GM12801 (cell line): ENCODE measurements around the gene TANGO2.

Experiments used
- TF ChIP-seq, protein P1 (sequence below): IDR thresholded peaks from one replicate; pipeline ENCODE4 v1.5.1; 2011; ENCODE audit warnings: control low read depth; ENCODE audit not compliant: insufficient read length; ENCODE audit errors: extremely low read depth

The TANGO2 gene

DNA sequence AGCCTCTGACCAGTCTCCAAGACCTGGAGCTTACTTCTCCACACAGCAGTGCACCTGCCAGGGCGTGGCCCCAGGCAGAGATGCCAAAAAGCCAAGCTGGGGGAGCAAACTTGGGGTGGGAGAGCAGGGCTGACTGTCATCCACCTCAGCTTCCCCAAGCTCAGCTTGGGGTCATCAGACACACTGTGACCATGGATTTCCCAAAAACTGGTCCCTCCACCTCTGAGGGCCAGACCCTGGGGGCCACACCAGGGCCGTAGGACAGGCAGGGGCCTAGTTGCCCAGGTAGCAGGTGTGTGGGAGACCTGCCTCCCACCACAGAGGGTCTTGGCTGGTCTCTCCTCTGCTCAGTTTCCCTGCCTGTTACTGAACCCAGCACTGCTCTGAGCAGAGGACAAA, 34.9 kb upstream of the TANGO2 start:
- TF ChIP-seq, protein P1, sequence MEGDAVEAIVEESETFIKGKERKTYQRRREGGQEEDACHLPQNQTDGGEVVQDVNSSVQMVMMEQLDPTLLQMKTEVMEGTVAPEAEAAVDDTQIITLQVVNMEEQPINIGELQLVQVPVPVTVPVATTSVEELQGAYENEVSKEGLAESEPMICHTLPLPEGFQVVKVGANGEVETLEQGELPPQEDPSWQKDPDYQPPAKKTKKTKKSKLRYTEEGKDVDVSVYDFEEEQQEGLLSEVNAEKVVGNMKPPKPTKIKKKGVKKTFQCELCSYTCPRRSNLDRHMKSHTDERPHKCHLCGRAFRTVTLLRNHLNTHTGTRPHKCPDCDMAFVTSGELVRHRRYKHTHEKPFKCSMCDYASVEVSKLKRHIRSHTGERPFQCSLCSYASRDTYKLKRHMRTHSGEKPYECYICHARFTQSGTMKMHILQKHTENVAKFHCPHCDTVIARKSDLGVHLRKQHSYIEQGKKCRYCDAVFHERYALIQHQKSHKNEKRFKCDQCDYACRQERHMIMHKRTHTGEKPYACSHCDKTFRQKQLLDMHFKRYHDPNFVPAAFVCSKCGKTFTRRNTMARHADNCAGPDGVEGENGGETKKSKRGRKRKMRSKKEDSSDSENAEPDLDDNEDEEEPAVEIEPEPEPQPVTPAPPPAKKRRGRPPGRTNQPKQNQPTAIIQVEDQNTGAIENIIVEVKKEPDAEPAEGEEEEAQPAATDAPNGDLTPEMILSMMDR, result no peak

DNA sequence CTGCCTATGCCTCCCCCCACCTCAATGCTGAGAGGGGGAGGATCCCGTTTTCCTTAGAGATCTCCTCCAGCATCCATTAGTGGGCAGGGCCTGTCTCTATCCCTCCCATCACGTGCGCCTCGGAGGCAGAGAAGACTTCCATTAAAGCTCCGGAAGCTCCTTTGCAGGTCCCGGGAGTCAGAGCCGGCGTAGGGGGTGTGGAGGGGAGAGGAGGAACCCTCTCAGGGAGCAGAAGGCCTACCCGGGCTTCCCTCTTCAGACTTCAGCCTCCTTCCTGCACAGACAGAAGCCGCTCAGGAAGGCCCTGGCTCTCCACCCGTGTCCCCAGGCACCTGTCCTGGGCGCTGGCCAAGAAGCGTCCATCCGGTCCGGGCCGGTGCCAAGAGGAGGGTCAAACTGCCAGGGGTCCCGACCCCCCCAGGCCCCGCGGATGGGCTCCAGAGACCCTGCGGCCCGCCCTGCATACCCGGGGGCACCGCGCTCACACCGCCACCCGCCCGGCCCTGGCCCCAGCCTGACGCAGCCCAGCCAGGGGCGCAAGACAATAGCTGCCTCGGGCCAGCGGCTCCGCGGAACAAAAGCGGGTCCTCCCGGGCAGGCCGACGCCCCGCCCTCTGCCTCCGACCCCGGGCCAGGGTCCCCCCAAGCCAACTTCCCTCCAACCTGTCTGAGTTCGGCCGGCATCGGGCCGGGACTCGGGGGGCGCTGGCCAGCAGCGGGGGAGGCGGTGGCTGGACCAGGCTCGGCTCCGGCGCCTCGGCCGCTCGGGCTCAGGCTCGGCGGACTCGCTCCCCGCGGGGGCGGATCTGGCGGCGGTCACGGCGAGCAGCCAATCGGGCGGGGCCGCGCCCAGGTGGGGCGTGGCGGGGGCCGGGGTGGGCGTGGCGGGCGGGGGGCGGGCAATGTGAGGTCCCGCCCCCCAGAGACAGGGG, 34.2 kb upstream of the TANGO2 start:
- TF ChIP-seq, protein P1, result no peak

DNA sequence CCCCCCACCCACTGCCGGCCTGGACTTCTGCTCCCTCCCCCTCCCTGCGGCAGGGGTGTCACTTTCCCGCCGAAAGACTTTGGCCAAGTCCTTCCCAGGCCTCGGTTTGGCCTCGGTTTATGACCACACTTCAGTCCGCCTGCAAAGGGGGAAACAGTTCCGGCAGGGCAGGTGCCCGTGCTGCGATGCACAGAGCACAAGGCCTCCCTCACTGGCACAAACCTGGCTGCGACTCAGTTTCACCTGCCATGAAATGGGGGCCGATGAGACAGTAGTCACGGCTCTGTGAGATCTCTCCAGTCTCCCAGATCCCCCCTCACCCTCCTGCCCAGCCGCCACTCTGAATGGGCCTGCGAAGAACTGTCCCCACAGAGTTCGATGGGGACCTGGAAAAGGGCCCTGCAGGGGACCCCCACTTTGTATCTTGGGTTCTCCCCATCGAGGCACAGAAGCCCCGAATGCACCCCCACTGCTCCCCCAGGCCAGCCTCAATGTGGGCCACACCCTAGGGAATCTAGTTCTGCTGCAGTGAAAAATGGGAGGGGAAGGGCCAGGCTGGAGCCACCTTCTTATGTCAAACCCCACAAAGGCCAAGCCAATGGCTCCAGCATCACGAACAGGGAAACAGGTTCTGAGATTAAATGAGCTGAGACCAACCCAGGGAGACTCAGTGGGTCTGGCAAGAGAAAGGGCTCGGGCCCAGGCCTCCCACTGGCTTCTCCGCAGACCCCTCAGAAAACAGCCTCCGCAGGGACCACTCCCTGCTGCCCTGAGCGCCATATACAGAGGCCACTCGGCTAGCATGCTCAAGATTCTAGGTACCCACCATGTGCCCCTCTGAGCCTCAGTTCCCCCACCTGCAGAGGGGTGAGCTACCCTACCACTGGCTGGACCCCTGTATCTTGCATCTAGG, 33.3 kb upstream of the TANGO2 start:
- TF ChIP-seq, protein P1, result no peak

DNA sequence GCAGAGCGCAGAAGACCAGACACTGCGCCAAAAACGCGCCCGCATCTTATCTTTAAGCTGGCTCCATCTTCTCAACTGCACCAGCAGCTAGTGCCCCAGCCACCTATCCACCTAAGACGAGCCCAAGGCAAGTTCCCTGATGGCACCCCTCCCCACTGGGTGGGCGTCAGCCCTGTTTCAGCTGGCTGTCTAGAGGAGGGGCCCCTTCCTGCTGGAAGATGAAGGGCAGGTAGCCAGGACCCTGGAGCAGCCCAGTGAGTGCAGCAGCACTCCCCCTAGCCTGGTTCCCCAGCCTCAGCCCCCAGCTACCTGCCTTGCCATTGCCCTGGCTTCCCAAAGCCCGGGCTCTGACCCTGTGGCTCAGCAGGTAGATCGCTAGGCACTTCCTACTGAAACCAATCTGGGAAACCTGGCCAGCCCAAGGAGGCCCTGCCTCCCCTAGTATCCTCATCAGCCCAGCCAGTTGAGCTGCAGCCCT, 32.5 kb upstream of the TANGO2 start:
- TF ChIP-seq, protein P1, result no peak

DNA sequence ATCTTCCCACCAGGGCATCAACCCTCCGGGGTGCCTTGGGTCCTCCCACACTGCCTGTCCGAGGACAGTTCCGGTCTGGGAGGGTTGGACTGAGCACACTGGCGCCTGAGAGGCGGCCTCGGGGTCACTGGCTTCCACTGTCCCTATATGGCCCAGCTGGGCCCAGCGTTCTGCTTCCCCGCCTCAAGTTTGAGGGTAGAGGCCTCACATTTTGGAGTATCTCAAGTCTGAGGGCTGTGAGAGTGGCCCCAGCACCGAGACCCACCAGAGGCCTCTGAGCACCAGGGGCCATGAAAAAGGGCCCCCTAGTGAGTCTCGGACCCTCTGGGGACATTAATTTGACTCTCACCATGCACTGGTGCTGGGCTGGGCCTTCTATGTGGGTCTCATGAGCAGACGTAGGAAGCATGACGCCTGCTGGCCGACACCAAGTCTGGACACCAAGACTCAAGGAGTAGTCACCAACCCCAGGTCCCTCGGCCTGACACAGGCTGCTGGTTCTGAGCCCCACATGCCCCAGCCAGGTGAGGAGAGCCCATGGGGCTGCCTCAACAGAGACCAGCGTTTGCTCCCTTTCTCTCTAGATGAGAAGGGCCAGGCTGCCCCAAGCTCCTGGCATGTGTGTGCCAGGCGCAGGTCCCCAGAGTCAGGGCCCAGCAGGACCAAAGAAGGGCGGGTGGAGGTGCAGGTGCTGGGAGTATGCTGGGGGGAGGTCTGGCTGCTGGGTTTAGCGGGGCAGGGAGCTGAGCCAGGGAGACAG, 31.8 kb upstream of the TANGO2 start:
- TF ChIP-seq, protein P1, result no peak

DNA sequence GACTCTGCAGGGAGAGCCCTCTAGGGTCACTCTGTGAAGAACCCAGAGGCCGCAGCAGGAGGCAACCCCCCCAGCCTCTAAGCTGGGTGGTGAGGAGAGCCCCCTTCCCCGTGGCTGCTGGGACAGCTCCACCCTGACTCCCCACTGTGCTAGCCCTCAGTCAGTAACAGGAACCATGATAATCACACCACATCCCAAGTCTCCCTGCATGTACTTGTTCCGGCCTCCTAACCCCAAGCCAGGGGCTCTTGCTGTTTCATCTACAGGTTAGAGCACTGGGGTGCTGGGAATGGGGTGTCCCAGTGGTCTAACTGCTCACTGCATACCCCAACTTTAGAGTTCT, 31.2 kb upstream of the TANGO2 start:
- TF ChIP-seq, protein P1, result no peak
